Smooth muscle cell of the brain vasculature (primary cell): ENCODE results near the gene B4GAT1.
"Not testable (repeated sequence)": the region's sequence is repeated elsewhere in the genome, so short reads cannot be mapped to it uniquely, and the experiment has no call there.

ENCODE experiments used
- DNase-seq: peaks from one replicate; pipeline ENCODE4 v3.0.0-alpha.2; 2012; ENCODE audit warnings: low read depth, low spot score

Gene B4GAT1

GRCh38 chr11:66347425-66348276 is at the start of gene B4GAT1:
TSS of gene B4GAT1 (minus strand) at chr11:66347629. CDS start at chr11:66347545, 84 bp downstream.
- peak; percentile 82 for DNase-seq

GRCh38 chr11:66393954-66394353 is 46.5 kb upstream of the B4GAT1 start:
- no peak for DNase-seq

GRCh38 chr11:66391322-66391721 is 43.9 kb upstream of the B4GAT1 start:
- DNase-seq: no peak

- DNase-seq: peak; percentile 45
These were observed 41.5 kb upstream of the B4GAT1 start for GRCh38 chr11:66388780-66389386.

GRCh38 chr11:66386171-66387069 is 39.0 kb upstream of the B4GAT1 start:
- peak; percentile 72 for DNase-seq

- not testable (repeated sequence) for DNase-seq
These were observed 36.9 kb upstream of the B4GAT1 start for GRCh38 chr11:66384316-66384715.

GRCh38 chr11:66380264-66380663 is 32.8 kb upstream of the B4GAT1 start:
- not testable (repeated sequence) for DNase-seq

GRCh38 chr11:66373690-66374287 is 26.4 kb upstream of the B4GAT1 start:
- DNase-seq: not testable (repeated sequence)

- no peak for DNase-seq
These were observed 25.8 kb upstream of the B4GAT1 start for GRCh38 chr11:66373265-66373664.

GRCh38 chr11:66371627-66372415 is 24.4 kb upstream of the B4GAT1 start, which contains the start of gene SLC29A2:
TSS of gene SLC29A2 (minus strand) at chr11:66371760. CDS start at chr11:66371591, 169 bp downstream.
- no peak for DNase-seq

- DNase-seq: no peak
These were observed 21.9 kb upstream of the B4GAT1 start for GRCh38 chr11:66369073-66369894.

- no peak for DNase-seq
These were observed 21.1 kb upstream of the B4GAT1 start for GRCh38 chr11:66368484-66368883.

GRCh38 chr11:66367561-66368312 is 20.3 kb upstream of the B4GAT1 start:
- DNase-seq: no peak

GRCh38 chr11:66366844-66367477 is 19.5 kb upstream of the B4GAT1 start:
- no peak for DNase-seq

GRCh38 chr11:66365711-66366619 is 18.5 kb upstream of the B4GAT1 start:
- DNase-seq: no peak

GRCh38 chr11:66365166-66365565 is 17.7 kb upstream of the B4GAT1 start:
- no peak for DNase-seq

GRCh38 chr11:66363805-66364535 is 16.5 kb upstream of the B4GAT1 start:
- no peak for DNase-seq
